GM23338 (cell line): ENCODE results near the gene ZNF536. TPM values are rescaled to one million over a fixed set of nuclear protein-coding genes. Genes with fewer than 3 reads are reported as not detected.

Source experiments
- ATAC-seq: fragments of 200-7000 bp; cut with Tn5 transposase; 3 replicates; pipeline ENCODE4 v1.9.1; 2020
- DNase-seq: peaks from one replicate; pipeline ENCODE4 v3.0.0-alpha.2; 2015; ENCODE audit warnings: low spot score
- H2AFZ ChIP-seq: fragments of 200-600 bp; sonication (generic); 2 replicates; pipeline ENCODE4 v1.8.0; 2016; ENCODE audit warnings: antibody characterized with exemption, mild to moderate bottlenecking, moderate library complexity
- H3F3A ChIP-seq: fragments of 200-600 bp; sonication (generic); replicated peaks from 2 replicates; pipeline ENCODE4 v1.8.0; 2017; ENCODE audit warnings: antibody characterized with exemption, mixed run types, low read depth
- H3K27ac ChIP-seq: fragments of 200-600 bp; sonication (generic); 2 replicates; pipeline ENCODE4 v1.6.1; 2016; ENCODE audit warnings: low read depth
- H3K27me3 ChIP-seq: fragments of 200-600 bp; sonication (generic); 2 replicates; pipeline ENCODE4 v1.8.0; 2016; ENCODE audit warnings: mild to moderate bottlenecking, mixed run types, moderate library complexity; ENCODE audit not compliant: insufficient read depth
- H3K36me3 ChIP-seq: fragments of 200-600 bp; sonication (generic); 2 replicates; pipeline ENCODE4 v1.8.0; 2016; ENCODE audit warnings: mild to moderate bottlenecking; ENCODE audit not compliant: insufficient read depth
- H3K4me1 ChIP-seq: fragments of 200-600 bp; sonication (generic); 2 replicates; pipeline ENCODE4 v1.8.0; 2016; ENCODE audit warnings: mild to moderate bottlenecking, moderate library complexity; ENCODE audit not compliant: insufficient read depth
- H3K4me2 ChIP-seq: fragments of 200-600 bp; sonication (generic); 2 replicates; pipeline ENCODE4 v1.7.1; 2017; ENCODE audit warnings: mixed run types
- H3K4me3 ChIP-seq: fragments of 200-600 bp; sonication (generic); 2 replicates; pipeline ENCODE4 v1.6.1; 2016; ENCODE audit warnings: mixed run types
- H3K79me2 ChIP-seq: fragments of 200-600 bp; sonication (generic); replicated peaks from 2 replicates; pipeline ENCODE4 v1.8.0; 2017; ENCODE audit warnings: mild to moderate bottlenecking; ENCODE audit not compliant: insufficient read depth
- H3K9me2 ChIP-seq: fragments of 200-600 bp; sonication (generic); 2 replicates; pipeline ENCODE4 v1.8.0; 2017; ENCODE audit not compliant: insufficient read depth
- H4K20me1 ChIP-seq: fragments of 200-600 bp; sonication (generic); replicated peaks from 2 replicates; pipeline ENCODE4 v1.8.0; 2017; ENCODE audit warnings: mild to moderate bottlenecking; ENCODE audit not compliant: insufficient read depth
- H3K27ac Mint-ChIP-seq: 2 replicates; pipeline ENCODE4 v1.8.0; 2020; ENCODE audit warnings: inconsistent platforms, mild to moderate bottlenecking, moderate library complexity, mixed read lengths
- H3K27me3 Mint-ChIP-seq: 3 replicates; pipeline ENCODE4 v1.8.0; 2022; ENCODE audit warnings: low read depth, mild to moderate bottlenecking, moderate library complexity, mixed read lengths, inconsistent platforms; ENCODE audit not compliant: insufficient read depth, poor library complexity
- H3K36me3 Mint-ChIP-seq: 3 replicates; pipeline ENCODE4 v1.8.0; 2021; ENCODE audit warnings: low read depth, mild to moderate bottlenecking, inconsistent platforms, moderate library complexity, mixed read lengths
- H3K4me1 Mint-ChIP-seq: 3 replicates; pipeline ENCODE4 v1.8.0; 2020; ENCODE audit warnings: mild to moderate bottlenecking, inconsistent platforms, mixed read lengths
- H3K4me3 Mint-ChIP-seq: 3 replicates; pipeline ENCODE4 v1.8.0; 2021; ENCODE audit warnings: moderate library complexity, mild to moderate bottlenecking, inconsistent platforms, mixed read lengths
- H3K9me3 Mint-ChIP-seq: 3 replicates; pipeline ENCODE4 v1.8.0; 2020; ENCODE audit warnings: moderate library complexity, mild to moderate bottlenecking, inconsistent platforms, mixed read lengths
- CREB1 ChIP-seq: fragments of 250-450 bp; sonication (Bioruptor Pico); IDR thresholded peaks from 2 replicates; pipeline ENCODE4 v1.5.0; 2020; ENCODE audit warnings: low read depth, mild to moderate bottlenecking, moderate library complexity
- EZH2 ChIP-seq: fragments of 200-600 bp; sonication (generic); IDR thresholded peaks from one replicate; pipeline ENCODE4 v1.8.0; 2017; ENCODE audit warnings: antibody characterized with exemption, mild to moderate bottlenecking, low read depth; ENCODE audit not compliant: unreplicated experiment
- EZH2phosphoT487 ChIP-seq: fragments of 200-600 bp; sonication (generic); IDR thresholded peaks from one replicate; pipeline ENCODE4 v1.8.1; 2018; ENCODE audit warnings: antibody characterized with exemption; ENCODE audit not compliant: unreplicated experiment
- JUNB ChIP-seq: IDR thresholded peaks from one replicate; pipeline ENCODE4 v1.6.1; 2016; ENCODE audit warnings: antibody characterized with exemption; ENCODE audit not compliant: unreplicated experiment
- NANOG ChIP-seq: IDR thresholded peaks from 2 replicates; pipeline ENCODE4 v1.6.1; 2016; ENCODE audit warnings: antibody characterized with exemption, borderline replicate concordance
- POLR2AphosphoS5 ChIP-seq: IDR thresholded peaks from 2 replicates; pipeline ENCODE4 v1.6.1; 2016; ENCODE audit warnings: antibody characterized with exemption, low read depth
- STAT1 ChIP-seq: IDR thresholded peaks from one replicate; pipeline ENCODE4 v1.6.1; 2016; ENCODE audit warnings: antibody characterized with exemption; ENCODE audit not compliant: unreplicated experiment
- ZNF114 ChIP-seq: fragments of 250-450 bp; sonication (Bioruptor Pico); IDR thresholded peaks from 2 replicates; pipeline ENCODE4 v1.5.0; 2020; ENCODE audit warnings: mild to moderate bottlenecking, moderate library complexity
- ZNF331 ChIP-seq: fragments of 250-450 bp; sonication (Bioruptor Pico); IDR thresholded peaks from 2 replicates; pipeline ENCODE4 v1.5.0; 2020; ENCODE audit warnings: low read depth, mild to moderate bottlenecking, moderate library complexity
- polyA plus RNA-seq: library from polyadenylated mRNA; unstranded; fragments of >200 nt; fragmentation: Nextera tagmentation; extraction: Ambion mirVana; gene quantifications from 2 replicates; pipeline ENCODE4 v1.2.1, GENCODE V29; 2016
- total RNA-seq: library from RNA; depleted of rRNA; stranded (reverse); fragments of >200 nt; shearing (Covaris generic); gene quantifications from 2 replicates; pipeline ENCODE4 v1.2.3, GENCODE V29; 2014
- TF ChIP-seq, protein P1 (sequence below), 2 experiments: fragments of 200-600 bp in 1 of 2; sonication (generic) in 1 of 2; conservative IDR thresholded peaks; 2 replicates each; pipeline versions ENCODE4 v1.5.1 to v1.6.1; 2016 to 2017; ENCODE audit warnings: antibody characterized with exemption in 2 of 2, low read depth in 2 of 2, mild to moderate bottlenecking in 2 of 2, moderate library complexity in 1 of 2
- TF ChIP-seq, protein P2 (sequence below): IDR thresholded peaks from one replicate; pipeline ENCODE4 v1.6.1; 2018; ENCODE audit warnings: antibody characterized with exemption; ENCODE audit not compliant: unreplicated experiment
- TF ChIP-seq, protein P3 (sequence below): IDR thresholded peaks from 2 replicates; pipeline ENCODE4 v1.6.1; 2016; ENCODE audit warnings: antibody characterized with exemption
- TF ChIP-seq, protein P4 (sequence below): fragments of 250-450 bp; sonication (Bioruptor Pico); IDR thresholded peaks from 2 replicates; pipeline ENCODE4 v1.5.0; 2020; ENCODE audit warnings: mild to moderate bottlenecking, moderate library complexity

ZNF536 gene
- total and polyA plus RNA-seq, 2 experiments from 2014 or later = 0.07 TPM; not detected in 1

DNA sequence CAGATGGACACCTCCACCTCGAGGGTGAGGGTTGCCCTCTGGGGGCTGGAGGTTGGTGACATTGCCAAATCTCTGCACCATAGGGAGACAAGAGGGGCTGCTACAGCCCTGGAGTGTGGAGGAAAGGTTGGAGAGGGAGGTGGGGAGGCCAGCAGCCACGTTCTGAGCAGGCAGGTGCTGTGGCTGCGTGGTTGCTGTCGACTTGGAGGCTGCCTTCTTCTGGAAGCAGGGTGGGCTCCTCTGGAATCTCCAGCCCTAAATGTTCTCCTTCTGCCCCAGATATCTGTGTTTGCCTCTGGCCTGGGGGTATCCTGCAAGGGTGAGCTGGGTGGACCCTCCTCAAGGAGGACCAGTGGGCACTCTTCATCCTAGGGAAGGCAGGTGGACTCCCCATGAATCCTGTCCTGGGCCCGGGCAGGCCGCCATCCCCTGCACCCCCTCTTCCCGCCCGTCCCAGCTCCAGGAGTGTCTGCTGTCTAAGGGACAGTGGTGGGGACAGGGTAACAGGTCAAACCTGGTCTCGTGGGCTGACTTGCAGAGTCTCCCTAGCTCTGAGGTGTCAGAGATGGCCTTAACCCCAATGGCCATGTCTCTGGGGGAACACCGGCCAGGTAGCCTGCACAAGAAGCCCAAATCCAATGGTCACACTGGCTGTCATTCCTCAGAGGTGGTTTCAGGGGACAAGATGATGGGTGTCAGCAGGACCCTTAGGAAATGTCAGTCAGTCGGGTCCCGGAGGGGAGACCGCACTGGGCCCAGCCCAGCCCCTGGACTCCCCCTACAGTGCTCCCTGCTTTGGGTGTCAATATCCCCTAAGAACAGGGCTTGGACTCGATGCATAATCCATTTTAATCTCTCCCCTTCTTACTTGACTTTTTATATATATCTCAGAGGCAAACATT, 32.3 kb upstream of the ZNF536 start:
- Histone ChIP-seq H2AFZ (no peak overlapping the region), H3K27ac (no peak overlapping the region), H4K20me1 (no peaks in the 10 kb centered on the region), H3K27me3 (no peaks in the 10 kb centered on the region), H3F3A (no peaks in the 10 kb centered on the region), H3K79me2 (no peaks in the 10 kb centered on the region), H3K9me2 (peaks cover 7% of the 10 kb centered on the region), H3K36me3 (no peaks in the 10 kb centered on the region), H3K4me1 (no peaks in the 10 kb centered on the region), H3K4me2 (no peak overlapping the region), H3K4me3 (no peak overlapping the region)
- no peaks in the 10 kb centered on the region for H3K36me3 Mint-ChIP-seq
- no peaks in the 10 kb centered on the region for H3K4me1 Mint-ChIP-seq
- H3K27ac Mint-ChIP-seq = no peak overlapping the region
- no peak overlapping the region for H3K4me3 Mint-ChIP-seq
- no peak for DNase-seq
- no peak for ATAC-seq
- no peaks in the 10 kb centered on the region for H3K9me3 Mint-ChIP-seq
- no peaks in the 10 kb centered on the region for H3K27me3 Mint-ChIP-seq
- TF ChIP-seq, protein P1, sequence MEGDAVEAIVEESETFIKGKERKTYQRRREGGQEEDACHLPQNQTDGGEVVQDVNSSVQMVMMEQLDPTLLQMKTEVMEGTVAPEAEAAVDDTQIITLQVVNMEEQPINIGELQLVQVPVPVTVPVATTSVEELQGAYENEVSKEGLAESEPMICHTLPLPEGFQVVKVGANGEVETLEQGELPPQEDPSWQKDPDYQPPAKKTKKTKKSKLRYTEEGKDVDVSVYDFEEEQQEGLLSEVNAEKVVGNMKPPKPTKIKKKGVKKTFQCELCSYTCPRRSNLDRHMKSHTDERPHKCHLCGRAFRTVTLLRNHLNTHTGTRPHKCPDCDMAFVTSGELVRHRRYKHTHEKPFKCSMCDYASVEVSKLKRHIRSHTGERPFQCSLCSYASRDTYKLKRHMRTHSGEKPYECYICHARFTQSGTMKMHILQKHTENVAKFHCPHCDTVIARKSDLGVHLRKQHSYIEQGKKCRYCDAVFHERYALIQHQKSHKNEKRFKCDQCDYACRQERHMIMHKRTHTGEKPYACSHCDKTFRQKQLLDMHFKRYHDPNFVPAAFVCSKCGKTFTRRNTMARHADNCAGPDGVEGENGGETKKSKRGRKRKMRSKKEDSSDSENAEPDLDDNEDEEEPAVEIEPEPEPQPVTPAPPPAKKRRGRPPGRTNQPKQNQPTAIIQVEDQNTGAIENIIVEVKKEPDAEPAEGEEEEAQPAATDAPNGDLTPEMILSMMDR (conservative IDR thresholded peaks at IDR 0.05; ENCODE audit: low read depth in 2 of 2) = no peak
- TF ChIP-seq JUNB (no peak), EZH2 (no peak), POLR2AphosphoS5 (no peak), ZNF331 (CRISPR knock-in tag) (no peak), CREB1 (CRISPR knock-in tag) (no peak), NANOG (no peak), EZH2phosphoT487 (no peak), STAT1 (no peak), ZNF114 (CRISPR knock-in tag) (no peak)
- TF ChIP-seq, protein P2, sequence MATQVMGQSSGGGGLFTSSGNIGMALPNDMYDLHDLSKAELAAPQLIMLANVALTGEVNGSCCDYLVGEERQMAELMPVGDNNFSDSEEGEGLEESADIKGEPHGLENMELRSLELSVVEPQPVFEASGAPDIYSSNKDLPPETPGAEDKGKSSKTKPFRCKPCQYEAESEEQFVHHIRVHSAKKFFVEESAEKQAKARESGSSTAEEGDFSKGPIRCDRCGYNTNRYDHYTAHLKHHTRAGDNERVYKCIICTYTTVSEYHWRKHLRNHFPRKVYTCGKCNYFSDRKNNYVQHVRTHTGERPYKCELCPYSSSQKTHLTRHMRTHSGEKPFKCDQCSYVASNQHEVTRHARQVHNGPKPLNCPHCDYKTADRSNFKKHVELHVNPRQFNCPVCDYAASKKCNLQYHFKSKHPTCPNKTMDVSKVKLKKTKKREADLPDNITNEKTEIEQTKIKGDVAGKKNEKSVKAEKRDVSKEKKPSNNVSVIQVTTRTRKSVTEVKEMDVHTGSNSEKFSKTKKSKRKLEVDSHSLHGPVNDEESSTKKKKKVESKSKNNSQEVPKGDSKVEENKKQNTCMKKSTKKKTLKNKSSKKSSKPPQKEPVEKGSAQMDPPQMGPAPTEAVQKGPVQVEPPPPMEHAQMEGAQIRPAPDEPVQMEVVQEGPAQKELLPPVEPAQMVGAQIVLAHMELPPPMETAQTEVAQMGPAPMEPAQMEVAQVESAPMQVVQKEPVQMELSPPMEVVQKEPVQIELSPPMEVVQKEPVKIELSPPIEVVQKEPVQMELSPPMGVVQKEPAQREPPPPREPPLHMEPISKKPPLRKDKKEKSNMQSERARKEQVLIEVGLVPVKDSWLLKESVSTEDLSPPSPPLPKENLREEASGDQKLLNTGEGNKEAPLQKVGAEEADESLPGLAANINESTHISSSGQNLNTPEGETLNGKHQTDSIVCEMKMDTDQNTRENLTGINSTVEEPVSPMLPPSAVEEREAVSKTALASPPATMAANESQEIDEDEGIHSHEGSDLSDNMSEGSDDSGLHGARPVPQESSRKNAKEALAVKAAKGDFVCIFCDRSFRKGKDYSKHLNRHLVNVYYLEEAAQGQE = no peak
- TF ChIP-seq, protein P3, sequence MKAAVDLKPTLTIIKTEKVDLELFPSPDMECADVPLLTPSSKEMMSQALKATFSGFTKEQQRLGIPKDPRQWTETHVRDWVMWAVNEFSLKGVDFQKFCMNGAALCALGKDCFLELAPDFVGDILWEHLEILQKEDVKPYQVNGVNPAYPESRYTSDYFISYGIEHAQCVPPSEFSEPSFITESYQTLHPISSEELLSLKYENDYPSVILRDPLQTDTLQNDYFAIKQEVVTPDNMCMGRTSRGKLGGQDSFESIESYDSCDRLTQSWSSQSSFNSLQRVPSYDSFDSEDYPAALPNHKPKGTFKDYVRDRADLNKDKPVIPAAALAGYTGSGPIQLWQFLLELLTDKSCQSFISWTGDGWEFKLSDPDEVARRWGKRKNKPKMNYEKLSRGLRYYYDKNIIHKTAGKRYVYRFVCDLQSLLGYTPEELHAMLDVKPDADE = no peak
- TF ChIP-seq, protein P4, sequence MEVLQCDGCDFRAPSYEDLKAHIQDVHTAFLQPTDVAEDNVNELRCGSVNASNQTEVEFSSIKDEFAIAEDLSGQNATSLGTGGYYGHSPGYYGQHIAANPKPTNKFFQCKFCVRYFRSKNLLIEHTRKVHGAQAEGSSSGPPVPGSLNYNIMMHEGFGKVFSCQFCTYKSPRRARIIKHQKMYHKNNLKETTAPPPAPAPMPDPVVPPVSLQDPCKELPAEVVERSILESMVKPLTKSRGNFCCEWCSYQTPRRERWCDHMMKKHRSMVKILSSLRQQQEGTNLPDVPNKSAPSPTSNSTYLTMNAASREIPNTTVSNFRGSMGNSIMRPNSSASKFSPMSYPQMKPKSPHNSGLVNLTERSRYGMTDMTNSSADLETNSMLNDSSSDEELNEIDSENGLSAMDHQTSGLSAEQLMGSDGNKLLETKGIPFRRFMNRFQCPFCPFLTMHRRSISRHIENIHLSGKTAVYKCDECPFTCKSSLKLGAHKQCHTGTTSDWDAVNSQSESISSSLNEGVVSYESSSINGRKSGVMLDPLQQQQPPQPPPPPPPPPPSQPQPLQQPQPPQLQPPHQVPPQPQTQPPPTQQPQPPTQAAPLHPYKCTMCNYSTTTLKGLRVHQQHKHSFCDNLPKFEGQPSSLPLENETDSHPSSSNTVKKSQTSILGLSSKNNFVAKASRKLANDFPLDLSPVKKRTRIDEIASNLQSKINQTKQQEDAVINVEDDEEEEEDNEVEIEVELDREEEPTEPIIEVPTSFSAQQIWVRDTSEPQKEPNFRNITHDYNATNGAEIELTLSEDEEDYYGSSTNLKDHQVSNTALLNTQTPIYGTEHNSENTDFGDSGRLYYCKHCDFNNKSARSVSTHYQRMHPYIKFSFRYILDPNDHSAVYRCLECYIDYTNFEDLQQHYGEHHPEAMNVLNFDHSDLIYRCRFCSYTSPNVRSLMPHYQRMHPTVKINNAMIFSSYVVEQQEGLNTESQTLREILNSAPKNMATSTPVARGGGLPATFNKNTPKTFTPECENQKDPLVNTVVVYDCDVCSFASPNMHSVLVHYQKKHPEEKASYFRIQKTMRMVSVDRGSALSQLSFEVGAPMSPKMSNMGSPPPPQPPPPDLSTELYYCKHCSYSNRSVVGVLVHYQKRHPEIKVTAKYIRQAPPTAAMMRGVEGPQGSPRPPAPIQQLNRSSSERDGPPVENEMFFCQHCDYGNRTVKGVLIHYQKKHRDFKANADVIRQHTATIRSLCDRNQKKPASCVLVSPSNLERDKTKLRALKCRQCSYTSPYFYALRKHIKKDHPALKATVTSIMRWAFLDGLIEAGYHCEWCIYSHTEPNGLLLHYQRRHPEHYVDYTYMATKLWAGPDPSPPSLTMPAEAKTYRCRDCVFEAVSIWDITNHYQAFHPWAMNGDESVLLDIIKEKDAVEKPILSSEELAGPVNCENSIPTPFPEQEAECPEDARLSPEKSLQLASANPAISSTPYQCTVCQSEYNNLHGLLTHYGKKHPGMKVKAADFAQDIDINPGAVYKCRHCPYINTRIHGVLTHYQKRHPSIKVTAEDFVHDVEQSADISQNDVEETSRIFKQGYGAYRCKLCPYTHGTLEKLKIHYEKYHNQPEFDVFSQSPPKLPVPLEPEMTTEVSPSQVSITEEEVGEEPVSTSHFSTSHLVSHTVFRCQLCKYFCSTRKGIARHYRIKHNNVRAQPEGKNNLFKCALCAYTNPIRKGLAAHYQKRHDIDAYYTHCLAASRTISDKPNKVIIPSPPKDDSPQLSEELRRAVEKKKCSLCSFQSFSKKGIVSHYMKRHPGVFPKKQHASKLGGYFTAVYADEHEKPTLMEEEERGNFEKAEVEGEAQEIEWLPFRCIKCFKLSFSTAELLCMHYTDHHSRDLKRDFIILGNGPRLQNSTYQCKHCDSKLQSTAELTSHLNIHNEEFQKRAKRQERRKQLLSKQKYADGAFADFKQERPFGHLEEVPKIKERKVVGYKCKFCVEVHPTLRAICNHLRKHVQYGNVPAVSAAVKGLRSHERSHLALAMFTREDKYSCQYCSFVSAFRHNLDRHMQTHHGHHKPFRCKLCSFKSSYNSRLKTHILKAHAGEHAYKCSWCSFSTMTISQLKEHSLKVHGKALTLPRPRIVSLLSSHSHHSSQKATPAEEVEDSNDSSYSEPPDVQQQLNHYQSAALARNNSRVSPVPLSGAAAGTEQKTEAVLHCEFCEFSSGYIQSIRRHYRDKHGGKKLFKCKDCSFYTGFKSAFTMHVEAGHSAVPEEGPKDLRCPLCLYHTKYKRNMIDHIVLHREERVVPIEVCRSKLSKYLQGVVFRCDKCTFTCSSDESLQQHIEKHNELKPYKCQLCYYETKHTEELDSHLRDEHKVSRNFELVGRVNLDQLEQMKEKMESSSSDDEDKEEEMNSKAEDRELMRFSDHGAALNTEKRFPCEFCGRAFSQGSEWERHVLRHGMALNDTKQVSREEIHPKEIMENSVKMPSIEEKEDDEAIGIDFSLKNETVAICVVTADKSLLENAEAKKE = no peak
